NOMO-1 treated with dmso at 0.1 percent for 144 hours (cell line): ENCODE measurements around the gene ADAM10.

Experiments
- DNase-seq: peaks from one replicate; lab custom pipeline; 2025; ENCODE audit not compliant: unreplicated experiment; lab: John Stamatoyannopoulos, UW

The ADAM10 gene

DNA sequence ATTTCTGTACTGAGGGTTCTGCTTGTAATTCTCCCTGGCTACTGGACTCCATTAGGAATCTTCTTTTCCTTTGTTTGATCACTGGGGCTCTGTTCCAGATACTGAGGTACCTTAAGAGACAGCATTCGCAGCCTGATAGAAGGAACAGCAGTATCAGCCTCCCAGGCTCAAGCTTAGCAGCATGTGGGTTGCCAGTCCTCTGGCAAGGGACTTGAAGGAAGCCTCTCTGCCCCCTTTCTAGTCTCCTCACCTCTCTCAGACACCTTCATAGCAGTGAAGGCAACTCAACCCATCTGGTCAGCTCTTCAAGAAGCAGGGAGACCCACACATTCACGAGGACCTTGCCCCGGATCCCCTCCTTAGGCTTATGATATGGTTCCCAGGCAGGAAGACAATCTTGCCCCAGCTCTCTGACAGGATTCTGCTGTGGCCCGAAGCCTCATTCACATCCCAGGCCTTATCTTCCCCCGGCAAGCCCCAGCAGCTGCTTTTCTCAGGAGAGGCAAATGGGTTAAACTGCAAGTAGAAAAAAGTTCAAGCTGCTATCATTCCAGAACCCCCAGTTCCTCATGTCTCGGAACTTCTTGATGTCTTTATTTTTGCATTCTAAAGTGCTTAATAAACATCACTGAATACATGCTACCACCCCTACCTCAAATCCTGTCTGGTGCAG is 164.6 kb downstream of the ADAM10 start:
- DNase-seq: no peak

GRCh38 chr15:58583171-58583908 is 166.2 kb downstream of the ADAM10 start:
- no peak for DNase-seq

- no peak for DNase-seq
Measured at GRCh38 chr15:58582160-58582559, 167.3 kb downstream of the ADAM10 start.

DNA sequence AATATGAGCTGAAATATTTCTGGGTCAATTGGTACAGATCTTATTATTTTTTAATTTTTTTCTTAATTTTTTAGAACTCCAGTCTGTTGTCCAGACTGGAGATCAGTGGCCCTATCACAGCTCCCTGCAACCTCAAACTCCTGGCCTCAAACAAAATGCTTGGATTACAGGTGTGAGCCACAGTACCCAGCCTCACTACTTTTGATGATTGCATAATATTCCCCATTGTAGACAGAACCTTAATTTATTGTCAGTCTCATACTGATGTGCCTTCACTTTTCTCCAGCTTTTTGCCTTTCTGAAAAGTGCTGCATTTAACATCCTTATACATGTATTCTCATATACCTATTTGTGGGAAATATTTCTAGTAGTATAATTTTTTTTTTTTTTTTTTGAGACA is 172.8 kb downstream of the ADAM10 start:
- no peak for DNase-seq

- DNase-seq: no peak
Measured at GRCh38 chr15:58575045-58575786, 174.3 kb downstream of the ADAM10 start.

GRCh38 chr15:58574631-58575030 is 174.9 kb downstream of the ADAM10 start:
- DNase-seq: no peak

DNA sequence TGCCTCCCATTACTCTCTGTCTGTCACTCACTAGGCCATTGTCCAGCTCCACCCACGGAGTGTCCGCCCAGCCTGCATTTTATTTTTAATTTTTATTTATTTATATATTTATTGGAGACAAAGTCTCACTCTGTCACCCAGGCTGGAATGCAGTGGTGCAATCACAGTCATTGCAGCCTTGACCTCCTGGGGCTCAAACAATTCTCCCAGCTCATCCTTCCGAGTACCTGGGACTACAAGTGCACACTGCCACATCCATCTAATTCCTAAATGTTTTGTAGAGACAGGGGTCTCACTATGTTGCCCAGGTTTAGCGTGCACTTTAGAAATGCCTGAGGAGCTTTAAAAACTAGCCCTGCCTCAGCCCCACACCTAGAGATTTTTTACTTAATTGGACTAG is 176.2 kb downstream of the ADAM10 start:
- DNase-seq: no peak

DNA sequence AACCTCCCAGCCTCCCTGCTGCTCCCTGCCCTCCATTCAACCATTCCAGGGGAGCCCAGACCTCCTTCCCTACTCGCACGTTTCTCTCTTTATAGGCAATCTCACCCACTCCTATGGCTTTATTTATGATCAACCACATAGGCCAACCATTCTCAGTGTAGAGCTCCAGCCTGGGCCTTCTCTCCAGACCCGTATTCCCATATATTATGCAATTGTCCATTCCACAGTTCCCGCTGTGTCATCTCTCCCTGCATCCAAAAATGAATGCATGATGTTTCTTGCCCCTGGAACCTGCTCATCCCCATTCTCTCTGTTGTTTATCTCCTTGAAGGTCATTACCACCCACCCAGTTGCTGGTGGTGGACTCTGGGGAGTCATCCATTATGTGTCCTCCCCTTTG is 177.0 kb downstream of the ADAM10 start:
- no peak for DNase-seq

GRCh38 chr15:58571491-58571890 is 178.0 kb downstream of the ADAM10 start:
- DNase-seq: no peak

DNA sequence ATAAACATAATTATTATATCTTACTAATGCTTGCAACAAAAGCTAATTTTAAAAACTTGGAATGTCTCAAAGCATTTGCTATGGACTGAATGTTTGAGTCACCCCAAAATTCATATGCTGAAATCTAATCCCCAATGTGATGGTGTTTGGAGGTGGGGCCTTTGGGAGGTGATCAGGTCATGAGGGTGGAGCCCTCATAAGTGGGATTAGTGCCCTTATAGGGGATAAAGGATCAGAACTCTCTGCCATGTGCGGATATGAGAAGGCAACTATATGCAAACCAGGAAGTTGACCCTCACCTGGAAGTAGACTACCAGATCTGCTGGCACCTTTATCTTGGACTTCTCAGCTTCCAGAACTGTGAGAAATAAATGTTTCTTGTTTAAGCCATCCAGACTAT is 180.1 kb downstream of the ADAM10 start:
- DNase-seq: no peak

DNA sequence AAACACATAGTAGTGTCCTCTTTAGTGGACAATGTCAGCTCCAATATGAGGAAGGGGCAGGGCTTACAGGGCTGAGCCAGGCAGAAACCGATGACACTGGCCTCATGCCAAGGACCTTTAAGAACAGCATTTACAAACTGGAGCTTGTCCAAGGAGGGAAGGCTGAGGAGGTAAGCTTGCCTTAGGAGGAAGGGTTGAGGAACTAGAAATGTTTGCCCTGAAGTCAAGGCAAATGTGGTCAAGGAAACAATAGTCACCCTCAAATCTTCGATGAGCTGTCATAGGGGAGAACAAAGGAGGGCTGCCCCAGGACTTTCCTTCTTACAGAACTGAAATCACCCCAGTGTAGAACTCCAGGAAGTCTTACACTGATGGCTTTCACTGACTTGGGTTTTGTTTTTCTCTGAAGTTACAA is 181.3 kb downstream of the ADAM10 start:
- DNase-seq: no peak

DNA sequence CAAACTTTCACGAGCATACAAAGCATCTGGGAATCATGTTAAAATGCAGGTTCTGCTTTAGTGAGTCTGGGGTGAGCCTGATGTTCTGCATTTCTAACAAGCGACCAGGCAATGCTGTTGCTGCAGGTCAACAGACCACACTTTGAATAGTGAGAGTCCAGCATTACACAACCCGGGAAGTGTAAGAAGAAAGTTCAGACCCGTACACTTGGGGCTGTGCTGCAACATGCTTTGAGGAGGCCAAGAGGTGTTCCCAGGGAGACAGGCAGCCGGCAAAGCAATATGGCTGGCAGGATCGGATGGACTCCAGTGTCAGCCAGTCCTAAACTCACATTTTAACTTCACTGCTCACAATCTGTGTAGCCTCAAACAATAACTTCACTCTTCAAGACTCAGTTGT is 183.5 kb downstream of the ADAM10 start:
- DNase-seq: no peak

- DNase-seq: no peak
Measured at GRCh38 chr15:58565619-58566018, 183.9 kb downstream of the ADAM10 start.

- no peak for DNase-seq
Measured at GRCh38 chr15:58564981-58565380, 184.5 kb downstream of the ADAM10 start.

DNA sequence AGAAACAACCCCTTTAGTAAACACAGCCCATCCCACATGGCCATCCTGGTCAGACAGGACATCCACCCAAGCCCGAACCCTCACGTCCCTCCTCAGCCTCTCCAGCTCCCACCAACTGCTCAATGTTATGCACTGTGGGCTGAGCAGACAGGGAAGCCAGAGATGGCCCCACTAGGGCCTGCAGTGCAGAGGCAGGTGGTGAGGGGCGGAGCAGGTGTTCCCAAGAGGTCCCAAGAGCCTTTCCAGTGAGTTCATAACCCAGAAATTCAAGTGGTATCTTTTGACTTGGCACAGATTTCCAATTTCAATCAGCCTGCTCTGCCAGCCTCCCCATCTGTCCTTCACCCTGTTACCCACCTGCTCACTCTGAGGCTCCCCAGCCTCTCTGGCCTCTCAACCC is 187.4 kb downstream of the ADAM10 start:
- DNase-seq: no peak

DNA sequence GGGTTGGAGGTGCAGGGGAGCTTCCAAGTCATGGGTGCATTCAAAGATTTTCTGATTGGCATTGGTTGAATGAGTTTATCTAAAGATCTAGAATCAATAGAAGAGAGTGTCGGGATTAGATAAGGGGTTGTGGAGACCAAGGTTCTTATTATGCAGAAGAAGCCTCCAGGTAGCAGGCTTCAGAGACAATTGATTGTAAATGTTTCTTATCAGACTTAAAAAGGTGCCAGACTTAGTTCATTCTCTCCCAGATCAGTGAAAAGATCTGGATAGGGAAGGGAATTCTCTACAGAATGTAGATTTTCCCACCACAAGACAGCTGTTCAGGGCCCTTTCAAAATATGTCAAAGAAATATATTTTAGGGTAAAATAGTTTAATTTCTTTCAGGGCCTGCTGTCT is 188.2 kb downstream of the ADAM10 start:
- no peak for DNase-seq

DNA sequence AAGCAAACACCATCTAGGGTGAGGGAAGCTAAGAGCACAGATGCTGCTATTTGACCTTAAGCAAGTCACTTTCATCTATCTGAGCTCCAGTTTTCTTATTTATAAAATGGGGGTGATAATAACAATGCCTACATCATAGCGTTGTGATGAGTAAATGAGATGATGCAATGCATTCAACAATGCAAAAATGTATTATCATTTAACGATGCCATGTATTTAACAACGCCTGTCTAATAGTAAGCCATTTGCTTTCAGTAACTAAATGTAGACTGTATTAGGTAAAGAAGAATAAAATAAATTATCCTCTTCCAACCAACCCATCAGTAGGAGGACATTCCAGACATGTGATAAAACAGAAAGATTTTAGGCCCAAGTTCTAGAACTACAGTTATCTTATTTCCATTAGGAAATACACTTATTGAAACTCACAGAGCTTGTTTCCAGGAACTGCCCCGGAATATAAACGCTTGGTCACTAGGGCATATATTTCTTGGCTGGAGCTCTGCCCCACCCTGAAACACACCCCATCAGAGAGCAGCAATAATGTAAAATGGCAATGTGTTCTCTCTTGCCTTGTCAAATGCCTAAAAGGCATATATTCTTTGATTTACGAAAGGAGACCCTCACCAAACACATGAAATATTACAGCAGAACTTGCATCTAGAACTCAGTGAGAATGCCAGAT is 189.5 kb downstream of the ADAM10 start:
- no peak for DNase-seq

DNA sequence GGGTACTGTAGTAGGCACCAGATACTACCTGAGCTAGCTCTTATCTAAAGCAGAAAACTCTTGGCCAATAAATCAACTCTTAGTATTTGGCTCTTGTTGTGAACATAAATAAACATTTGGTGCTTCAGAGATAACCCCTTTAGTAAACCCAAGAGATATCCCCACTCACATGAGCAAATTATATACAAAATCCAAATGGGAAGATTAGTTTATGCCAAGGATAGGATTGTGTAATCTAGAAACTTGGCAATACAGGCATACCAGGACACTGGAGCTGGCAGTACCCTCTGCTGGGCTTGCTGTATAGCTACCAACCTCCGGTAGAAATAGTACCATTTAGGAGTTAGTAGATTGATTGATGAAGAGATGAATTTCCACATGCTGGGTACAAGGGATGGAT is 190.7 kb downstream of the ADAM10 start:
- no peak for DNase-seq

- DNase-seq: no peak
Measured at GRCh38 chr15:58556541-58556940, 193.0 kb downstream of the ADAM10 start.

DNA sequence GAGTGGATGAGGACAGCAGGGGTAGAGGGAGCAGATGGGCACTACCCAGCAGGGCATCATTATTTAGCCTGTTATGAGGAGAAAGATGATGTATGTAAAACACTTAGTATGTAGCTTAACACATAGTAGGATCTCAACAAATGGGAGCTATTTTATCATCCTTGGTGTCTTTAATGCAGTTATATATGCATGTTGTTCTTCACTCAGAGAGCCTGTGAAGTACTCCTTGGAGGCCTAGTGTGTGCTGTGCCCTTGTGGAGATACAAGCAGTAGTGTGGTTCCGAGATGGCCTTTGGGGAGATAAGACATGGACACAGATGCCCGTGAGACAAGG is 193.5 kb downstream of the ADAM10 start:
- DNase-seq: no peak

DNA sequence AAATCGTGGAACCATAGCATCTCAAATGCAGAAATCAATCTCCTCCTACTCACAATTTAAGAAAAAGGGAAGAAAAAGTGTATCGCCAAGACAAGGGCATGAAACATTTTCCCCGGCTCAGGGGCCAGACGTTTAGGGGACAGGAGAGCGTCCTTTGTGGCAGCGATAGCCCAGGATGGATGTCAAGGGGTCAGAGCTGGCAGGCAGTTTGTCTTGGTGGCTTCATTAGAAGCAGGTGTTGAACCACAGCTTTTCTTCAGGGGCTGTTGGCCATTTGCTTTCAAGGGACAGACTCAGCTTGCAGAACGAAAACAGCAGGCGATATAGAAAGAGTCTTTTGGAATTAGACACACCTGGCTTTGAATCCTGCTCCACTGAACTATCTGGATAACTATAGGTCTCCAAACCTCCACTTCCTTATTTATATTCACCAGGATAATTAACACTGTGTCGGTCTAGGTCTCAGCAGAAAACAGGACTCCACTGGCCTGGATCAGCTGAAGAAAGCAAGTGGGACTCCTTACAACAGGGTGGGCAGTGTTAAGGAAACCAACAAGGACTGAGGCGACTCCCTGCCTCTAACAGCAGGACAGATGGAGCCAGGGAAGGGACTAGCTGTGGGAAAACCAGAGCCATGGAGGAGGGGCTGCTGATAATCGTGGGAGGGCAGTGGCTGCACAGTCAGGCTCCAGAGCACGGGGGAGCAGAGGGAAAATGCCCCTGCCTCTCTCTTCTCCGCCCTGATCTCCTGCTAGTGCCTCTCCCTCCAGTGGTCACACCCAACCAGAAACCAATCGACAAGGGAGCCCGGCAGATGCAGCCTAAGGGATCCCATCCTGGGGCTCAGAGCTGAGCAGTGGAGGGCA is 194.1 kb downstream of the ADAM10 start:
- DNase-seq: no peak
